ENCODE results near the gene TEDC1.

Gene TEDC1

GRCh38 chr14:105530285-105531087 is 39.4 kb downstream of the TEDC1 start:
- H3K36me3 ChIP-seq (ENCODE audit: control insufficient read depth, low read length) = no peaks in the 10 kb centered on the region
- H3K27me3 ChIP-seq (ENCODE audit: control insufficient read depth, low read length) = peaks cover 42% of the 10 kb centered on the region
- no peaks in the 10 kb centered on the region for H4K20me1 ChIP-seq (ENCODE audit: control insufficient read depth, insufficient read depth, low read depth, low read length)
- H3K79me2 ChIP-seq (ENCODE audit: control insufficient read depth, low read length) = no peaks in the 10 kb centered on the region
- H3K4me2 ChIP-seq (ENCODE audit: low read length) = no peak overlapping the region
- TF ChIP-seq EZH2phosphoT487 (IDR thresholded peaks at IDR 0.05; ENCODE audit: borderline replicate concordance, low read length) = no peak
- TF ChIP-seq CTCF (IDR thresholded peaks at IDR 0.05; ENCODE audit: low read depth, low read length, poor library complexity, severe bottlenecking) = no peak
- H3F3A ChIP-seq (ENCODE audit: control insufficient read depth, insufficient read depth) = no peaks in the 10 kb centered on the region
- H3K4me1 ChIP-seq (ENCODE audit: control insufficient read depth, low read length) = peaks cover 46% of the 10 kb centered on the region
- H3K27ac ChIP-seq (ENCODE audit: low read depth, low read length) = no peak overlapping the region
- H3K4me3 ChIP-seq (ENCODE audit: low read length) = no peak overlapping the region
- H3K9me3 ChIP-seq (ENCODE audit: control insufficient read depth, insufficient read depth, low read length) = no peaks in the 10 kb centered on the region
- H3K9me2 ChIP-seq (replicated peaks; ENCODE audit: control insufficient read depth, low read length) = no peaks in the 10 kb centered on the region

- H3K79me2 ChIP-seq (ENCODE audit: control insufficient read depth, low read length) = no peaks in the 10 kb centered on the region
- H4K20me1 ChIP-seq (ENCODE audit: control insufficient read depth, insufficient read depth, low read depth, low read length) = no peaks in the 10 kb centered on the region
- no peak for TF ChIP-seq CTCF (IDR thresholded peaks at IDR 0.05; ENCODE audit: low read depth, low read length, poor library complexity, severe bottlenecking)
- H3K9me2 ChIP-seq (replicated peaks; ENCODE audit: control insufficient read depth, low read length) = no peaks in the 10 kb centered on the region
- no peaks in the 10 kb centered on the region for H3K9me3 ChIP-seq (ENCODE audit: control insufficient read depth, insufficient read depth, low read length)
- no peaks in the 10 kb centered on the region for H3K36me3 ChIP-seq (ENCODE audit: control insufficient read depth, low read length)
- H3K4me2 ChIP-seq (ENCODE audit: low read length) = no peak overlapping the region
- H3K4me1 ChIP-seq (ENCODE audit: control insufficient read depth, low read length) = peaks cover 41% of the 10 kb centered on the region
- peaks cover 34% of the 10 kb centered on the region for H3K27me3 ChIP-seq (ENCODE audit: control insufficient read depth, low read length)
- H3K27ac ChIP-seq (ENCODE audit: low read depth, low read length) = no peak overlapping the region
- H3F3A ChIP-seq (ENCODE audit: control insufficient read depth, insufficient read depth) = no peaks in the 10 kb centered on the region
- no peak overlapping the region for H3K4me3 ChIP-seq (ENCODE audit: low read length)
Measured at GRCh38 chr14:105531088-105531893, 40.2 kb downstream of the TEDC1 start.

GRCh38 chr14:105531894-105532623 is 41.0 kb downstream of the TEDC1 start:
- Histone ChIP-seq H3K4me2 (ENCODE audit: low read length) (no peak overlapping the region), H3K36me3 (ENCODE audit: control insufficient read depth, low read length) (no peaks in the 10 kb centered on the region)

More at GRCh38 chr14:105531894-105532623, 41.0 kb downstream of the TEDC1 start:
- Histone ChIP-seq H3K4me3 (ENCODE audit: low read length) (no peak overlapping the region), H4K20me1 (ENCODE audit: control insufficient read depth, insufficient read depth, low read depth, low read length) (no peaks in the 10 kb centered on the region), H3F3A (ENCODE audit: control insufficient read depth, insufficient read depth) (no peaks in the 10 kb centered on the region), H3K4me1 (ENCODE audit: control insufficient read depth, low read length) (peaks cover 37% of the 10 kb centered on the region), H3K79me2 (ENCODE audit: control insufficient read depth, low read length) (no peaks in the 10 kb centered on the region), H3K9me2 (replicated peaks; ENCODE audit: control insufficient read depth, low read length) (no peaks in the 10 kb centered on the region), H3K9me3 (ENCODE audit: control insufficient read depth, insufficient read depth, low read length) (no peaks in the 10 kb centered on the region), H3K27me3 (ENCODE audit: control insufficient read depth, low read length) (peaks cover 29% of the 10 kb centered on the region), H3K27ac (ENCODE audit: low read depth, low read length) (no peak overlapping the region)
- TF ChIP-seq CTCF (IDR thresholded peaks at IDR 0.05; ENCODE audit: low read depth, low read length, poor library complexity, severe bottlenecking) = no peak
- no peak for TF ChIP-seq EZH2phosphoT487 (IDR thresholded peaks at IDR 0.05; ENCODE audit: borderline replicate concordance, low read length)
